Keratinocyte (primary cell): ENCODE measurements around the gene CCDC102A.

ENCODE experiments used
- EZH2 ChIP-seq: IDR thresholded peaks from one replicate; pipeline ENCODE4 v1.6.1; 2012; ENCODE audit warnings: inconsistent platforms, mild to moderate bottlenecking, low read length, moderate library complexity
- TF ChIP-seq, protein P1 (sequence below), 3 experiments: IDR thresholded peaks in 1 of 3; conservative IDR thresholded peaks in 1 of 3; optimal IDR thresholded peaks in 1 of 3; 2 replicates in 2 of 3; 3 replicates in 1 of 3; pipeline versions ENCODE3 to v1.5.1; 2011; ENCODE audit warnings: low read length in 3 of 3, mild to moderate bottlenecking in 3 of 3, moderate library complexity in 2 of 3, control low read depth in 1 of 3, inconsistent platforms in 1 of 3; ENCODE audit not compliant: insufficient read depth in 2 of 3; ENCODE audit errors: extremely low read depth in 1 of 3

DNA sequence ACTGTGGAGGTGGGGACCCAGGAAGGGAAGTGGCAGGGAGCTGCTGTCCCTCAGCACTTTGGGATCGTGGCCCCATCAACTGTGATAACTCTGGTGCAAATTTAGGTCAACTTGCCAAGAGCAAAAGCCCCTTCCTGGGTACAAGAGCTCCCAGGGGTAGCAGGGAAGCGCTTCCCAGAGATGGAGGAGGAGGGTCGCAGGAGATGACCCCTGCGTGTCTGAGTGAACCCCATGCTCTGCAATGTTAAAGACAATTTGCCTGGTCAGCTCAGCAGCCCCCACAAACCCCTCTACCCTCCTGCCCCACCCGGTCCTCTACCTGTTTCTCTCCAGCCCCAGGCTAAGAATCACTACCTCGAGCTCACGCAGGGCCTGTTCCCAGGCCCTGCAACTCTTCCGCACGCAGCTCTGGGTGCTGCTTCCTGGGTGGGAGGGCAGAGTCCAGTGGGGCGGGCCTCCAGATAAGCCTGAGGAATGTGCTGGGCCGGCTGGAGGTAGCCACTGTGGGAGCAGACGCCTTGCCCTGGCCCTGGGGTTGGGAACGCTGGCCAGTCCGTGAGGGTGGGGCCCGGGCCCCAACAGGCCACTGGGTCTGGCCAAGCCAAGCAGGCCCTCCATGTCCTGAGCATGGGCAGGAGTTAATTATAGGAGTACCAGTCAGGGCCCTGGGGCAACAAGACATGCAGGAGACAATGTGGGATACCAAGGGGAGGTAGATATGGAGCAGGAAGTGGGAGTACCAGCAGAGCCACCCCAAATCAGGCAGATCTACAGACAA is 56.2 kb downstream of the CCDC102A start:
- TF ChIP-seq, protein P1, sequence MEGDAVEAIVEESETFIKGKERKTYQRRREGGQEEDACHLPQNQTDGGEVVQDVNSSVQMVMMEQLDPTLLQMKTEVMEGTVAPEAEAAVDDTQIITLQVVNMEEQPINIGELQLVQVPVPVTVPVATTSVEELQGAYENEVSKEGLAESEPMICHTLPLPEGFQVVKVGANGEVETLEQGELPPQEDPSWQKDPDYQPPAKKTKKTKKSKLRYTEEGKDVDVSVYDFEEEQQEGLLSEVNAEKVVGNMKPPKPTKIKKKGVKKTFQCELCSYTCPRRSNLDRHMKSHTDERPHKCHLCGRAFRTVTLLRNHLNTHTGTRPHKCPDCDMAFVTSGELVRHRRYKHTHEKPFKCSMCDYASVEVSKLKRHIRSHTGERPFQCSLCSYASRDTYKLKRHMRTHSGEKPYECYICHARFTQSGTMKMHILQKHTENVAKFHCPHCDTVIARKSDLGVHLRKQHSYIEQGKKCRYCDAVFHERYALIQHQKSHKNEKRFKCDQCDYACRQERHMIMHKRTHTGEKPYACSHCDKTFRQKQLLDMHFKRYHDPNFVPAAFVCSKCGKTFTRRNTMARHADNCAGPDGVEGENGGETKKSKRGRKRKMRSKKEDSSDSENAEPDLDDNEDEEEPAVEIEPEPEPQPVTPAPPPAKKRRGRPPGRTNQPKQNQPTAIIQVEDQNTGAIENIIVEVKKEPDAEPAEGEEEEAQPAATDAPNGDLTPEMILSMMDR (optimal IDR thresholded peaks at IDR 0.05 in 1 of 3, IDR thresholded peaks at IDR 0.05 in 1 of 3, conservative IDR thresholded peaks at IDR 0.05 in 1 of 3; ENCODE audit: extremely low read depth in 1 of 3, insufficient read depth in 2 of 3, low read length in 3 of 3): no peak
- TF ChIP-seq EZH2: no peak
